ENCODE results near the gene GSTA1.

GRCh38 chr6:52826513-52826912 lies 22.9 kb upstream of the GSTA1 start:
- TF ChIP-seq CTCF (IDR thresholded peaks at IDR 0.05; ENCODE audit: poor library complexity): no peak
- TF ChIP-seq EZH2phosphoT487 (IDR thresholded peaks at IDR 0.05; ENCODE audit: low read depth, severe bottlenecking, unreplicated experiment): no peak
- no peak for TF ChIP-seq EZH2 (IDR thresholded peaks at IDR 0.05; ENCODE audit: borderline replicate concordance)

Measured in hepatocyte (in vitro differentiated cells).